ENCODE measurements around the gene FAM149B1. TPM values are rescaled to one million over a fixed set of nuclear protein-coding genes. Genes with fewer than 3 reads are reported as not detected.

Gene FAM149B1
- total RNA-seq, 1 donor from 2014 or later = 11.4 TPM

- no peaks in the 10 kb centered on the region for H3K27me3 ChIP-seq (ENCODE audit: control insufficient read depth, insufficient read depth, low read length)
- no peaks in the 10 kb centered on the region for H3K36me3 ChIP-seq (ENCODE audit: control insufficient read depth, insufficient read depth, low read length)
- TF ChIP-seq CTCF (IDR thresholded peaks at IDR 0.05; ENCODE audit: insufficient read depth, low read length, poor library complexity, severe bottlenecking) = no peak
- DNase-seq (ENCODE audit: low read depth) = no peak
- H3K4me3 ChIP-seq (ENCODE audit: low read depth, low read length) = no peak overlapping the region
Measured at GRCh38 chr10:73264423-73264822, 96.5 kb downstream of the FAM149B1 start.

- no peak for TF ChIP-seq CTCF (IDR thresholded peaks at IDR 0.05; ENCODE audit: insufficient read depth, low read length, poor library complexity, severe bottlenecking)
- DNase-seq (ENCODE audit: low read depth) = no peak
- H3K27me3 ChIP-seq (ENCODE audit: control insufficient read depth, insufficient read depth, low read length) = no peaks in the 10 kb centered on the region
- no peaks in the 10 kb centered on the region for H3K36me3 ChIP-seq (ENCODE audit: control insufficient read depth, insufficient read depth, low read length)
- H3K4me3 ChIP-seq (ENCODE audit: low read depth, low read length) = no peak overlapping the region
Measured at GRCh38 chr10:73281097-73281496, 113.2 kb downstream of the FAM149B1 start.

- no peak for DNase-seq (ENCODE audit: low read depth)
- Histone ChIP-seq H3K4me3 (ENCODE audit: low read depth, low read length) (no peak overlapping the region), H3K27me3 (ENCODE audit: control insufficient read depth, insufficient read depth, low read length) (no peaks in the 10 kb centered on the region), H3K36me3 (ENCODE audit: control insufficient read depth, insufficient read depth, low read length) (no peaks in the 10 kb centered on the region)
- TF ChIP-seq CTCF (IDR thresholded peaks at IDR 0.05; ENCODE audit: insufficient read depth, low read length, poor library complexity, severe bottlenecking) = no peak
Measured at GRCh38 chr10:73287441-73287840, 119.5 kb downstream of the FAM149B1 start.

- Histone ChIP-seq H3K36me3 (ENCODE audit: control insufficient read depth, insufficient read depth, low read length) (no peaks in the 10 kb centered on the region), H3K4me3 (ENCODE audit: low read depth, low read length) (no peak overlapping the region), H3K27me3 (ENCODE audit: control insufficient read depth, insufficient read depth, low read length) (no peaks in the 10 kb centered on the region)
- TF ChIP-seq CTCF (IDR thresholded peaks at IDR 0.05; ENCODE audit: insufficient read depth, low read length, poor library complexity, severe bottlenecking) = no peak
- DNase-seq (ENCODE audit: low read depth) = no peak
Measured at GRCh38 chr10:73289958-73290357, 122.0 kb downstream of the FAM149B1 start.

GRCh38 chr10:73293461-73293860 lies 125.5 kb downstream of the FAM149B1 start:
- no peak for DNase-seq (ENCODE audit: low read depth)
- Histone ChIP-seq H3K4me3 (ENCODE audit: low read depth, low read length) (no peak overlapping the region), H3K36me3 (ENCODE audit: control insufficient read depth, insufficient read depth, low read length) (no peaks in the 10 kb centered on the region), H3K27me3 (ENCODE audit: control insufficient read depth, insufficient read depth, low read length) (no peaks in the 10 kb centered on the region)
- TF ChIP-seq CTCF (IDR thresholded peaks at IDR 0.05; ENCODE audit: insufficient read depth, low read length, poor library complexity, severe bottlenecking) = no peak

Other genes with a start within 250 kb of the FAM149B1 start
- gene PLA2G12B, start 213.3 kb upstream of the FAM149B1 start, total RNA-seq = not detected in 2 replicates
- 35.6 and 37.5 TPM in 2 replicates for gene P4HA1, start 71.3 kb upstream of the FAM149B1 start, total RNA-seq
- gene NUDT13, start 57.7 kb upstream of the FAM149B1 start, total RNA-seq = 1.8 and 1.9 TPM in 2 replicates
- gene ECD, start 111 bp upstream of the FAM149B1 start, total RNA-seq = 38.4 and 50.7 TPM in 2 replicates
- gene DNAJC9, start 79.1 kb downstream of the FAM149B1 start, total RNA-seq = 40.0 and 42.2 TPM in 2 replicates
- 70.5 and 71.9 TPM in 2 replicates for gene MRPS16, start 84.5 kb downstream of the FAM149B1 start, total RNA-seq
- gene CFAP70, start 190.7 kb downstream of the FAM149B1 start, total RNA-seq = 1.2 and 2.6 TPM in 2 replicates
- gene ANXA7, start 245.9 kb downstream of the FAM149B1 start, total RNA-seq = 109 and 112 TPM in 2 replicates

Data from kidney epithelial cell (primary cell).